CD14-positive monocyte (primary cell): ENCODE results near the gene INPP5E. TPM values are rescaled to one million over a fixed set of nuclear protein-coding genes. Genes with fewer than 3 reads are reported as not detected.

Source experiments
- DNase-seq, 3 donors: peaks; one replicate each; pipeline ENCODE4 v3.0.0-alpha.2; 2011 to 2022
- H2AFZ ChIP-seq: 2 replicates; pipeline ENCODE4 v1.6.0; 2012; ENCODE audit warnings: mild to moderate bottlenecking, low read depth, low read length, inconsistent platforms; ENCODE audit not compliant: insufficient read depth, poor library complexity, severe bottlenecking
- H3K27ac ChIP-seq, 2 donors: 1 replicate in 1 of 2; 2 replicates in 1 of 2; pipeline ENCODE4 v1.5.1; 2012 to 2013; ENCODE audit warnings: low read length in 2 of 2, control low read depth in 1 of 2, inconsistent platforms in 1 of 2, low read depth in 1 of 2, mild to moderate bottlenecking in 1 of 2
- H3K27me3 ChIP-seq, 2 donors: one replicate each; pipeline versions ENCODE4 v1.6.0 to v1.6.1; 2011 to 2013; ENCODE audit warnings: low read length in 2 of 2; ENCODE audit not compliant: control insufficient read depth in 2 of 2, insufficient read depth in 2 of 2
- H3K36me3 ChIP-seq, 2 donors: replicated peaks in 1 of 2; 1 replicate in 1 of 2; 2 replicates in 1 of 2; pipeline versions ENCODE4 v1.5.1 to v1.6.1; 2012 to 2013; ENCODE audit warnings: low read length in 2 of 2, control low read depth in 1 of 2, inconsistent platforms in 1 of 2, mild to moderate bottlenecking in 1 of 2; ENCODE audit not compliant: insufficient read depth in 2 of 2, control insufficient read depth in 1 of 2
- H3K4me1 ChIP-seq, 2 donors: 1 replicate in 1 of 2; 2 replicates in 1 of 2; pipeline versions ENCODE4 v1.5.1 to v1.6.1; 2012 to 2013; ENCODE audit warnings: low read length in 2 of 2, control low read depth in 1 of 2, inconsistent platforms in 1 of 2, mild to moderate bottlenecking in 1 of 2, moderate library complexity in 1 of 2; ENCODE audit not compliant: insufficient read depth in 2 of 2, control insufficient read depth in 1 of 2
- H3K4me2 ChIP-seq: replicated peaks from 2 replicates; pipeline ENCODE3; 2012; ENCODE audit warnings: low read length, moderate library complexity, mild to moderate bottlenecking; ENCODE audit not compliant: poor library complexity, severe bottlenecking; ENCODE audit errors: extremely low read depth
- H3K4me3 ChIP-seq, 3 experiments: fragments of 200-600 bp in 1 of 3; sonication (generic) in 1 of 3; replicated peaks in 1 of 3; 1 replicate in 2 of 3; 2 replicates in 1 of 3; pipeline ENCODE4 v1.5.1; 2011 to 2013; ENCODE audit warnings: low read length in 3 of 3, mild to moderate bottlenecking in 3 of 3, control low read depth in 2 of 3, low read depth in 2 of 3, inconsistent platforms in 1 of 3, moderate library complexity in 1 of 3
- H3K79me2 ChIP-seq: 2 replicates; pipeline ENCODE4 v1.6.0; 2012; ENCODE audit warnings: mild to moderate bottlenecking, control low read depth, inconsistent platforms, low read length, moderate library complexity; ENCODE audit not compliant: insufficient read depth
- H3K9ac ChIP-seq: 2 replicates; pipeline ENCODE4 v1.6.0; 2017; ENCODE audit warnings: low read length, mild to moderate bottlenecking; ENCODE audit not compliant: insufficient read depth, poor library complexity, severe bottlenecking
- H3K9me3 ChIP-seq, 2 donors: replicated peaks in 1 of 2; 1 replicate in 1 of 2; 2 replicates in 1 of 2; pipeline versions ENCODE4 v1.5.1 to v1.6.1; 2012 to 2013; ENCODE audit warnings: low read length in 2 of 2, control low read depth in 1 of 2; ENCODE audit not compliant: control insufficient read depth in 1 of 2, insufficient read depth in 1 of 2
- H4K20me1 ChIP-seq: 2 replicates; pipeline ENCODE4 v1.6.0; 2012; ENCODE audit warnings: mild to moderate bottlenecking, low read length, control low read depth, moderate library complexity; ENCODE audit not compliant: insufficient read depth
- H3K27ac Mint-ChIP-seq, 7 donors: one replicate each; pipeline ENCODE4 v1.8.0; 2020; ENCODE audit warnings: mild to moderate bottlenecking in 7 of 7, mixed read lengths in 7 of 7, moderate library complexity in 6 of 7, inconsistent platforms in 2 of 7
- H3K27me3 Mint-ChIP-seq, 3 donors: one replicate each; pipeline ENCODE4 v1.8.0; 2021 to 2022; ENCODE audit warnings: low read depth in 3 of 3, mild to moderate bottlenecking in 3 of 3, mixed read lengths in 3 of 3, moderate library complexity in 3 of 3, inconsistent platforms in 1 of 3
- H3K36me3 Mint-ChIP-seq, 2 donors: one replicate each; pipeline ENCODE4 v1.8.0; 2020; ENCODE audit warnings: mixed read lengths in 2 of 2, inconsistent platforms in 1 of 2, mild to moderate bottlenecking in 1 of 2
- H3K4me1 Mint-ChIP-seq: one replicate; pipeline ENCODE4 v1.8.0; 2020; ENCODE audit warnings: mild to moderate bottlenecking, mixed read lengths
- H3K4me3 Mint-ChIP-seq, 2 donors: one replicate each; pipeline ENCODE4 v1.8.0; 2020; ENCODE audit warnings: mild to moderate bottlenecking in 2 of 2, mixed read lengths in 2 of 2, moderate library complexity in 1 of 2
- H3K9me3 Mint-ChIP-seq, 7 donors: one replicate each; pipeline ENCODE4 v1.8.0; 2020 to 2022; ENCODE audit warnings: mixed read lengths in 7 of 7, mild to moderate bottlenecking in 6 of 7, moderate library complexity in 6 of 7, inconsistent platforms in 2 of 7
- WGBS: methylation state at CpG from one replicate; pipeline ENCODE4 v1.1.5; 2013; ENCODE audit warnings: missing lambda C conversion rate; ENCODE audit not compliant: insufficient coverage; 5-methylcytosine and 5-hydroxymethylcytosine counted together
- intact Hi-C, 2 donors: fragments of 100-400 bp; cut with micrococcal nuclease; formaldehyde crosslinking; loops; one replicate each; pipeline versions ENCODE4 v1.15.0 to v1.15.1; 2023
- polyA plus RNA-seq, 3 donors: library from polyadenylated mRNA; depleted of rRNA in 1 of 3; unstranded in 2 of 3; stranded (reverse) in 1 of 3; fragments of 300-500 nt in 2 of 3; fragments of >200 nt in 1 of 3; fragmentation: Illumina TruSeq in 2 of 3; gene quantifications; 1 replicate in 2 of 3; 2 replicates in 1 of 3; pipeline ENCODE4 v1.2.3, GENCODE V29; 2012 to 2021
- TF ChIP-seq, protein P1 (sequence below): fragments of 200-600 bp; IDR thresholded peaks from one replicate; pipeline ENCODE4 v1.8.0; 2022; ENCODE audit warnings: antibody characterized with exemption, mild to moderate bottlenecking

Gene INPP5E
- polyA plus RNA-seq, 3 donors = 1.0 to 8.0 (median 1.0) TPM

DNA sequence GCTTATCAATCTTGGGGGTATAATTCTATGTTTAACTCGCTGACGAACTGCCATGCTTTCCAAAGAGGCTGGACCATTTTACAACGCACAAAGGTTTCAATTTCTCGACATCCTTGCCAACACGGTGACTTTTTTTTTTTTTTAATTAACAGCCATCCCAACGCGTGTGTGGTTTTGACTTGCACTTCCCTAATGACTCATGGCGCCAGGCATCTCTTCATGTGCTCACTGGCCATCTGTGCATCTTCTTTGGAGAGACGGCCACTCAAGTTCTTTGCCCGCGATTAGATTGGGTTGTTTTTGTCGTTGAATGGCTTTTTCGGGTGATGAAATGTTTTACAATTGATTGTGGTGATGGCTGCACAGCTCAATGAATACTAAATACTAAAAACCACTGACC is 53.6 kb downstream of the INPP5E start:
- Mint-ChIP-seq H3K4me1 (peaks cover 6% of the 10 kb centered on the region), H3K36me3 (peaks cover 67 to 79% of the 10 kb centered on the region in 2 donors), H3K27ac (peak overlapping the region in 4 of 7 donors; percentile 0 to 17 (median 14)), H3K27me3 (no peaks in the 10 kb centered on the region), H3K9me3 (no peaks in the 10 kb centered on the region), H3K4me3 (no peak overlapping the region)
- Histone ChIP-seq H3K4me2 (no peak overlapping the region), H2AFZ (no peak overlapping the region), H3K4me3 (no peak overlapping the region), H3K9ac (no peak overlapping the region), H3K36me3 (peaks cover 60 to 92% of the 10 kb centered on the region in 2 donors), H3K79me2 (no peaks in the 10 kb centered on the region), H4K20me1 (no peaks in the 10 kb centered on the region), H3K4me1 (no peaks in the 10 kb centered on the region), H3K27me3 (no peaks in the 10 kb centered on the region), H3K27ac (no peak overlapping the region), H3K9me3 (no peaks in the 10 kb centered on the region)
- intact Hi-C loops = no loop called here
- 32% methylated on average over 6 of the region's 13 CpGs for WGBS
- TF ChIP-seq, protein P1, sequence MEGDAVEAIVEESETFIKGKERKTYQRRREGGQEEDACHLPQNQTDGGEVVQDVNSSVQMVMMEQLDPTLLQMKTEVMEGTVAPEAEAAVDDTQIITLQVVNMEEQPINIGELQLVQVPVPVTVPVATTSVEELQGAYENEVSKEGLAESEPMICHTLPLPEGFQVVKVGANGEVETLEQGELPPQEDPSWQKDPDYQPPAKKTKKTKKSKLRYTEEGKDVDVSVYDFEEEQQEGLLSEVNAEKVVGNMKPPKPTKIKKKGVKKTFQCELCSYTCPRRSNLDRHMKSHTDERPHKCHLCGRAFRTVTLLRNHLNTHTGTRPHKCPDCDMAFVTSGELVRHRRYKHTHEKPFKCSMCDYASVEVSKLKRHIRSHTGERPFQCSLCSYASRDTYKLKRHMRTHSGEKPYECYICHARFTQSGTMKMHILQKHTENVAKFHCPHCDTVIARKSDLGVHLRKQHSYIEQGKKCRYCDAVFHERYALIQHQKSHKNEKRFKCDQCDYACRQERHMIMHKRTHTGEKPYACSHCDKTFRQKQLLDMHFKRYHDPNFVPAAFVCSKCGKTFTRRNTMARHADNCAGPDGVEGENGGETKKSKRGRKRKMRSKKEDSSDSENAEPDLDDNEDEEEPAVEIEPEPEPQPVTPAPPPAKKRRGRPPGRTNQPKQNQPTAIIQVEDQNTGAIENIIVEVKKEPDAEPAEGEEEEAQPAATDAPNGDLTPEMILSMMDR = no peak
- DNase-seq = peak in 1 of 3 donors; percentile 47

DNA sequence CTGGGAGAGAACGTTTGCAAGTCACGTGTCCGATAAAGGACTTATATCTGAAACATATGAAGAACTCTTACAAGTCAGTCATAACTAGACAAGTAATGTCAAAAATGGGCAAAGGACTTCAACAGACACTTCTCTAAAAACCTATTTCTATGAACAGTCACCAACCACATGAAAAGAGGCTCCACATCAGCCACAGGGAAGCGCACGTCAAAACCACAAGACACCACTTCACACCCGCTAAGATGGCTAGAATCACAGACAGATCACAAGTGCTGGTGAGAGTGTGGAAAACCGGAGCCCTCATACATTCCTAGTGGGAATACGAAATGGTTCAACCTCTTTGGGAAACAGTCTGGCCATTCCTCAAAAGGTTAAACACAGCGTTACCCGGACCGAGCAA is 54.6 kb downstream of the INPP5E start:
- Histone ChIP-seq H3K79me2 (no peaks in the 10 kb centered on the region), H3K9ac (no peak overlapping the region), H3K4me1 (no peaks in the 10 kb centered on the region), H3K9me3 (no peaks in the 10 kb centered on the region), H3K27ac (no peak overlapping the region), H3K4me3 (no peak overlapping the region), H3K27me3 (no peaks in the 10 kb centered on the region), H3K4me2 (no peak overlapping the region), H4K20me1 (no peaks in the 10 kb centered on the region), H2AFZ (no peak overlapping the region), H3K36me3 (peaks cover 67 to 94% of the 10 kb centered on the region in 2 donors)
- no peaks in the 10 kb centered on the region for H3K27me3 Mint-ChIP-seq
- 100% methylated on average over 1 of the region's 11 CpGs for WGBS
- H3K4me1 Mint-ChIP-seq = peaks cover 6% of the 10 kb centered on the region
- TF ChIP-seq, protein P1 = no peak
- H3K9me3 Mint-ChIP-seq = no peaks in the 10 kb centered on the region
- H3K36me3 Mint-ChIP-seq = peaks cover 65 to 78% of the 10 kb centered on the region in 2 donors
- no peak overlapping the region for H3K4me3 Mint-ChIP-seq
- DNase-seq = no peak
- H3K27ac Mint-ChIP-seq = no peak overlapping the region
- intact Hi-C loops = no loop called here
